Heart right ventricle (tissue), 16 donors: Measurements from ENCODE around the gene PRSS56. TPM values are rescaled to one million over a fixed set of nuclear protein-coding genes. Genes with fewer than 3 reads are reported as not detected.
A peak's percentile ranks its signal among the peaks of the same experiment; 100 is the strongest.

Source experiments
- ATAC-seq, 8 donors: fragments of 200-7000 bp; cut with Tn5 transposase; one replicate each; pipeline ENCODE4 v1.9.1; 2020; ENCODE audit warnings: mild to moderate bottlenecking in 8 of 8, moderate library complexity in 8 of 8, moderate number of reproducible peaks in 1 of 8
- DNase-seq, 2 donors: peaks; one replicate each; pipeline ENCODE4 v3.0.0-alpha.2; 2020
- H3K27ac ChIP-seq, 10 donors: fragments of 200-600 bp; sonication (generic) in 2 of 10; one replicate each; pipeline versions ENCODE4 v1.5.0 to v1.8.0; 2020 to 2022; ENCODE audit warnings: mild to moderate bottlenecking in 3 of 10
- H3K27me3 ChIP-seq, 7 donors: fragments of 200-600 bp; one replicate each; pipeline ENCODE4 v1.8.0; 2021 to 2022; ENCODE audit warnings: mild to moderate bottlenecking in 2 of 7
- H3K36me3 ChIP-seq, 9 donors: fragments of 200-600 bp; sonication (generic) in 1 of 9; one replicate each; pipeline versions ENCODE4 v1.5.0 to v1.8.0; 2020 to 2022; ENCODE audit warnings: mild to moderate bottlenecking in 2 of 9
- H3K4me1 ChIP-seq, 9 donors: fragments of 200-600 bp; sonication (generic) in 1 of 9; one replicate each; pipeline versions ENCODE4 v1.5.0 to v1.8.0; 2020 to 2022; ENCODE audit warnings: mild to moderate bottlenecking in 4 of 9
- H3K4me3 ChIP-seq, 10 donors: fragments of 200-600 bp; sonication (generic) in 2 of 10; one replicate each; pipeline versions ENCODE4 v1.5.0 to v1.8.0; 2020 to 2022; ENCODE audit warnings: mild to moderate bottlenecking in 7 of 10, moderate library complexity in 2 of 10
- H3K9me3 ChIP-seq, 11 donors: fragments of 200-600 bp in 10 of 11; sonication (generic) in 2 of 11; one replicate each; pipeline versions ENCODE4 v1.5.0 to v1.8.0; 2013 to 2022; ENCODE audit warnings: mild to moderate bottlenecking in 2 of 11, control low read depth in 1 of 11, moderate library complexity in 1 of 11
- WGBS, 2 donors: extraction: QIAGEN DNeasy Blood & Tissue Kit; methylation state at CpG; one replicate each; pipeline ENCODE4 v1.1.7; 2013; ENCODE audit warnings: inconsistent platforms in 1 of 2; 5-methylcytosine and 5-hydroxymethylcytosine counted together
- intact Hi-C, 10 donors: fragments of 100-400 bp; cut with DNase I; formaldehyde crosslinking; loops; one replicate each; pipeline versions ENCODE4 v1.11.1 to v1.14.2; 2022
- polyA plus RNA-seq, 2 donors: library from polyadenylated mRNA; stranded (reverse); fragments of 200-250 nt; gene quantifications; one replicate each; pipeline ENCODE4 v1.2.3, GENCODE V29; 2013
- total RNA-seq, 10 donors: library from RNA; stranded (reverse); fragmentation: NEBNext Ultra II Directional in 3 of 10; extraction: Animal tissue kit (Norgen Biotek cat#: 25700) in 3 of 10; gene quantifications; one replicate each; pipeline versions ENCODE4 v1.2.1 to v1.2.4, GENCODE V29; 2021 to 2023
- TF ChIP-seq, protein P1 (sequence below), 9 donors: fragments of 200-600 bp; sonication (generic) in 2 of 9; IDR thresholded peaks; one replicate each; pipeline versions ENCODE4 v1.5.0 to v1.8.0; 2021 to 2022; ENCODE audit warnings: antibody characterized with exemption in 9 of 9, mild to moderate bottlenecking in 5 of 9, moderate library complexity in 1 of 9
- donor health status: Arrhythmogenic right ventricular cardiomyopathy.
- donor health status: ischemic (EF 13 %, LVEDD 7.1; RV severe dilation, severe dysfunction).
- donor health status: healthy with polysubstance abuse.
- donor health status: DM: no; HTN: yes; CAD: no.
- donor health status: DM: no; HTN: no; CAD: no.
- donor health status: ischemic (EF 25% LVEDD 6.9; RV normal size, moderate dysfunction).
- donor health status: ischemic (EF 25% LVEDD 5.7; RV mildly dilated, moderate dysfunction).
- donor health status: healthy.
- donor health status: DM: yes; HTN: yes; CAD: no.
- donor health status: Ischemic cardiomyopathy.
- donor health status: ischemic (EF 35%, LVEDD 5.7; RV mildly dilated, moderate dysfunction).
- donor health status: nonischemic (EF 11% LVEDD 7.7; RV severe dilation, severe dysfunction).
- donor health status: DM: yes; HTN: yes; CAD: no.
- donor health status: PGD.
- donor health status: ischemic (EF 29% LVEDD 5.4; RV normal size, mild dysfunction).
- donor health status: nonischemic (EF 23%, LVEDD 6.1; RV moderate dilation, normal function).

PRSS56 gene
- total and polyA plus RNA-seq, 12 donors = 0.12 to 0.35 (median 0.19) TPM; not detected in 8

DNA sequence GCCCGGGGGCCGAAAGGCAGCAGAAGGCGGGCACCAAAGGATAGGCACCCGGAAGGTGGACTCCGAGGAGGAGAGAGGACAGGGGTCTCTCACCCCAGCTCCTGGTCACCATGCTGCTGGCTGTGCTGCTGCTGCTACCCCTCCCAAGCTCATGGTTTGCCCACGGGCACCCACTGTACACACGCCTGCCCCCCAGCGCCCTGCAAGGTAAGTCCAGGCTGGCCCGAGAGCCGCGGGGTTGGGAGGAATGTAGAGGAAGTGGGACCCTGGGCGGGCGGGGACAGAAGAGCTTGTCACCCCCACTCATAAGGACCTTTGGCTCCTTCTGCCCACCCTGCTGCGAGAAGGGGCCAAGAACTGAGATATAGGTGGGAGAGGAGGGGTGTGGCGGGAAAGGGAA is 301 bp downstream of the PRSS56 start:
- TF ChIP-seq, protein P1, sequence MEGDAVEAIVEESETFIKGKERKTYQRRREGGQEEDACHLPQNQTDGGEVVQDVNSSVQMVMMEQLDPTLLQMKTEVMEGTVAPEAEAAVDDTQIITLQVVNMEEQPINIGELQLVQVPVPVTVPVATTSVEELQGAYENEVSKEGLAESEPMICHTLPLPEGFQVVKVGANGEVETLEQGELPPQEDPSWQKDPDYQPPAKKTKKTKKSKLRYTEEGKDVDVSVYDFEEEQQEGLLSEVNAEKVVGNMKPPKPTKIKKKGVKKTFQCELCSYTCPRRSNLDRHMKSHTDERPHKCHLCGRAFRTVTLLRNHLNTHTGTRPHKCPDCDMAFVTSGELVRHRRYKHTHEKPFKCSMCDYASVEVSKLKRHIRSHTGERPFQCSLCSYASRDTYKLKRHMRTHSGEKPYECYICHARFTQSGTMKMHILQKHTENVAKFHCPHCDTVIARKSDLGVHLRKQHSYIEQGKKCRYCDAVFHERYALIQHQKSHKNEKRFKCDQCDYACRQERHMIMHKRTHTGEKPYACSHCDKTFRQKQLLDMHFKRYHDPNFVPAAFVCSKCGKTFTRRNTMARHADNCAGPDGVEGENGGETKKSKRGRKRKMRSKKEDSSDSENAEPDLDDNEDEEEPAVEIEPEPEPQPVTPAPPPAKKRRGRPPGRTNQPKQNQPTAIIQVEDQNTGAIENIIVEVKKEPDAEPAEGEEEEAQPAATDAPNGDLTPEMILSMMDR (IDR thresholded peaks at IDR 0.05) = no peak
- ATAC-seq (no peak), DNase-seq (no peak)
- H3K9me3 ChIP-seq = no peaks in the 10 kb centered on the region
- H3K36me3 ChIP-seq = no peaks in the 10 kb centered on the region
- no peak overlapping the region for H3K27ac ChIP-seq
- no peak overlapping the region for H3K4me3 ChIP-seq
- intact Hi-C loops = loop anchor here (5.0 to 10.0 kb wide), 6 partner anchors 73 to 616 kb away; no protein-coding TSS in a partner anchor
- peaks cover 5 to 36% (median 30%) of the 10 kb centered on the region in 9 donors for H3K4me1 ChIP-seq
- H3K27me3 ChIP-seq = peaks cover 20 to 79% (median 72%) of the 10 kb centered on the region in 7 donors
- 69 to 72% methylated on average over 15 of the region's 15 CpGs for WGBS, 2 donors

GRCh38 chr2:232521098-232521497 is 910 bp downstream of the PRSS56 start:
- DNase-seq (no peak), ATAC-seq (no peak)
- H3K27me3 ChIP-seq = peaks cover 20 to 83% (median 74%) of the 10 kb centered on the region in 7 donors
- H3K27ac ChIP-seq = no peak overlapping the region
- no peaks in the 10 kb centered on the region for H3K36me3 ChIP-seq
- peaks cover 5 to 39% (median 31%) of the 10 kb centered on the region in 9 donors for H3K4me1 ChIP-seq
- no peaks in the 10 kb centered on the region for H3K9me3 ChIP-seq
- TF ChIP-seq, protein P1 (IDR thresholded peaks at IDR 0.05) = no peak
- 88 to 92% methylated on average over 14 of the region's 14 CpGs for WGBS, 2 donors
- no peak overlapping the region for H3K4me3 ChIP-seq
- intact Hi-C loops = loop anchor here (5.0 to 10.0 kb wide), 6 partner anchors 74 to 616 kb away; no protein-coding TSS in a partner anchor

DNA sequence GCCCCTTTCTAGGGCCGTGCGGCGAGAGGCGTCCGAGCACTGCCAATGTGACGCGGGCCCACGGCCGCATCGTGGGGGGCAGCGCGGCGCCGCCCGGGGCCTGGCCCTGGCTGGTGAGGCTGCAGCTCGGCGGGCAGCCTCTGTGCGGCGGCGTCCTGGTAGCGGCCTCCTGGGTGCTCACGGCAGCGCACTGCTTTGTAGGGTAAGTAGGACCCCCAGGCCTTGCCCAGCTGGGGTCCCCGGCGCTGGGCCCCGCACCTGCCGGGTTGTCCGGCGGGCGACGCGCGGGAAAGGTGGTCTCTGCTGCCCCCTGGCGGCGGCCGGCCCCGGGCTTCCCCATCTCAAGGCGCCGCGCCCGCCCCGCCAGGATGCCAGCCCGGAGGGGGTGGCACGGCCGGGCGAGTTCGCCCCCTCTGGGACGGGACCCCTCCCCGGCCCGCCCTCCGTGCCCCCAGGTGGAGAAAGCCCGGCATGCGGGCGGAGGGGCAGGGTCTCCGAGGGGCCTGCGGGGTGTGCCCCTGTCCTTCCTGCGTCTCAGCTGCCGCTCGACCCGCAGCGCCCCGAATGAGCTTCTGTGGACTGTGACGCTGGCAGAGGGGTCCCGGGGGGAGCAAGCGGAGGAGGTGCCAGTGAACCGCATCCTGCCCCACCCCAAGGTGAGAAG is 1.9 kb downstream of the PRSS56 start:
- Histone ChIP-seq H3K4me3 (peak overlapping the region in 9 of 10 donors; percentile 15 to 38 (median 23)), H3K9me3 (no peaks in the 10 kb centered on the region), H3K36me3 (no peaks in the 10 kb centered on the region), H3K4me1 (peaks cover 5 to 39% (median 31%) of the 10 kb centered on the region in 9 donors), H3K27ac (no peak overlapping the region), H3K27me3 (peaks cover 20 to 85% (median 80%) of the 10 kb centered on the region in 7 donors)
- 5 to 6% methylated on average over 55 to 66 of the region's 66 CpGs for WGBS, 2 donors
- ATAC-seq (peak in 6 of 8 donors; percentile 33 to 68 (median 52)), DNase-seq (peak; percentile 22 to 67)
- intact Hi-C loops = loop anchor here (2.0 to 10.0 kb wide), 8 partner anchors 75 to 617 kb away; no protein-coding TSS in a partner anchor
- TF ChIP-seq, protein P1 (IDR thresholded peaks at IDR 0.05) = peak; percentile 81 to 95 (median 92)

GRCh38 chr2:232522623-232523401 is 2.6 kb downstream of the PRSS56 start:
- Histone ChIP-seq H3K27me3 (peaks cover 20 to 82% (median 80%) of the 10 kb centered on the region in 7 donors), H3K9me3 (no peaks in the 10 kb centered on the region), H3K27ac (no peak overlapping the region), H3K36me3 (no peaks in the 10 kb centered on the region), H3K4me1 (peaks cover 5 to 39% (median 31%) of the 10 kb centered on the region in 9 donors), H3K4me3 (peak overlapping the region in 5 of 10 donors; percentile 15 to 36 (median 21))
- ATAC-seq (no peak), DNase-seq (no peak)
- TF ChIP-seq, protein P1 (IDR thresholded peaks at IDR 0.05) = no peak
- intact Hi-C loops = loop anchor here (2.0 to 10.0 kb wide), 8 partner anchors 76 to 618 kb away; no protein-coding TSS in a partner anchor
- 20 to 24% methylated on average over 46 of the region's 46 CpGs for WGBS, 2 donors
